SK-N-MC (cell line): ENCODE data around the gene SGF29.

Experiments
- DNase-seq: peaks from one replicate; pipeline ENCODE4 v3.0.0-alpha.2; 2011; ENCODE audit warnings: low read depth, low spot score
- H3K27ac ChIP-seq: fragments of 200-600 bp; sonication (generic); 2 replicates; pipeline ENCODE4 v1.5.1; 2016; ENCODE audit warnings: mixed run types
- H3K36me3 ChIP-seq: fragments of 200-600 bp; sonication (generic); 2 replicates; pipeline ENCODE4 v1.6.1; 2017; ENCODE audit warnings: antibody characterized with exemption, low read length, mixed read lengths; ENCODE audit not compliant: insufficient read depth
- H3K4me3 ChIP-seq: fragments of 200-600 bp; sonication (generic); 2 replicates; pipeline ENCODE4 v1.5.1; 2016
- H3K9ac ChIP-seq: fragments of 200-600 bp; sonication (generic); 2 replicates; pipeline ENCODE4 v1.8.0; 2017; ENCODE audit warnings: mixed run types, mixed read lengths; ENCODE audit not compliant: insufficient read length
- H3K9me3 ChIP-seq: fragments of 200-600 bp; sonication (generic); 2 replicates; pipeline ENCODE4 v1.6.1; 2017; ENCODE audit warnings: low read depth, mild to moderate bottlenecking, antibody characterized with exemption, low read length, moderate library complexity, mixed read lengths
- EZH2 ChIP-seq: fragments of 200-600 bp; sonication (generic); IDR thresholded peaks from one replicate; pipeline ENCODE4 v1.6.1; 2017; ENCODE audit warnings: antibody characterized with exemption
- FOXP2 ChIP-seq: optimal IDR thresholded peaks from 2 replicates; pipeline ENCODE3; 2011; ENCODE audit warnings: mild to moderate bottlenecking, moderate library complexity; ENCODE audit not compliant: insufficient read depth; ENCODE audit errors: extremely low read length, control extremely low read depth
- POLR2AphosphoS5 ChIP-seq: IDR thresholded peaks from 2 replicates; pipeline ENCODE4 v1.6.1; 2012; ENCODE audit warnings: mild to moderate bottlenecking, low read depth, low read length, borderline replicate concordance

The SGF29 gene

GRCh38 chr16:28569968-28570752 is 16.4 kb downstream of the SGF29 start:
- Histone ChIP-seq H3K27ac (no peak overlapping the region), H3K9me3 (peaks cover 2% of the 10 kb centered on the region; the same call in 1 of the 2 replicates), H3K36me3 (peaks cover 4% of the 10 kb centered on the region; the same call in 1 of the 2 replicates), H3K4me3 (no peak overlapping the region), H3K9ac (no peak overlapping the region)
- no peak for TF ChIP-seq EZH2
- TF ChIP-seq POLR2AphosphoS5, result no peak
- DNase-seq, result no peak

DNA sequence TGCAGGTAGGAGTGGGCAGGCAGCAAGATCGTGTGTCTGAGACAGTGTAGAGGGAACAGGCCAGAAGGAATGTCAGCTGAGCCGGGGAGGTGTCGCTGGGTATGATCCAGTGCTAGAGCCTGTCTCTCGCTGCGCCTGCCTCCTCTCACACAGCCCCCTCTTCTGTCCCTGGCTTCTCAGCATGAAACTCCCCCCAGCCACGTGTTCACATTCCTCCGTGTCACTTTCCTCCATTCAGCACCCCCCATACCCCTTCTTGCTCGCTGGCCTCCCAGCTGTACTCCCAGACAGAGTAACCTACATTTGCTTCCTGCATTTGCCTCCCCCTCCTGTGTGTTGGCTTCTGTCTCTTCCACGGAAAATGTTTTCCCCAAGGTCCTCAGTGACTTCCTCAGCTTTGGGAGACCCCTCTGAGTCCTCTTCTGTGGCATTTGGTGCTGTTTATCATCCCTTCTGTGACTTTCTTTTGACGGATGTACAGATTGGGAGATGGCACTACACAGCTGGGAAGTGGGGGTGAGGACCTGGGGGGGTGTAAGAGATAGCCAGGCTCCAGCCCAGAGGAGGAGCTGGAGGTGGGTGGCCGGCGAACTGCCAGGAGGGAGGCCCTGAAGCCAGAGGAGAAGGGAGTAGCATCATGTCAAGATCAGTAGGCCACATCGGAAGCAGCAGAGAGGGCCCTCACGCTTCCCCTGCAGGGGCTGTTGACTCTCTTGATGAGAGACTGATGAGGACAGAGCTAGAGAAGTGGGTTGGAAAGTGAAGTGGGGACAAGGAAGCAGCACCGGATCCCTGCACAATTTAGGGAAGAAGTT is 19.2 kb downstream of the SGF29 start:
- Histone ChIP-seq H3K9ac (no peak overlapping the region), H3K27ac (no peak overlapping the region)
- TF ChIP-seq EZH2 (no peak), POLR2AphosphoS5 (no peak), FOXP2 (no peak)

GRCh38 chr16:28573738-28574718 is 20.3 kb downstream of the SGF29 start:
- Histone ChIP-seq H3K36me3 (no peaks in the 10 kb centered on the region), H3K9ac (no peak overlapping the region), H3K4me3 (no peak overlapping the region), H3K9me3 (no peaks in the 10 kb centered on the region), H3K27ac (no peak overlapping the region)
- TF ChIP-seq EZH2, result no peak
- no peak for DNase-seq

More for the DNA sequence above, 19.2 kb downstream of the SGF29 start:
- no peaks in the 10 kb centered on the region for H3K9me3 ChIP-seq
- no peaks in the 10 kb centered on the region for H3K36me3 ChIP-seq
- no peak overlapping the region for H3K4me3 ChIP-seq
- DNase-seq, result no peak

DNA sequence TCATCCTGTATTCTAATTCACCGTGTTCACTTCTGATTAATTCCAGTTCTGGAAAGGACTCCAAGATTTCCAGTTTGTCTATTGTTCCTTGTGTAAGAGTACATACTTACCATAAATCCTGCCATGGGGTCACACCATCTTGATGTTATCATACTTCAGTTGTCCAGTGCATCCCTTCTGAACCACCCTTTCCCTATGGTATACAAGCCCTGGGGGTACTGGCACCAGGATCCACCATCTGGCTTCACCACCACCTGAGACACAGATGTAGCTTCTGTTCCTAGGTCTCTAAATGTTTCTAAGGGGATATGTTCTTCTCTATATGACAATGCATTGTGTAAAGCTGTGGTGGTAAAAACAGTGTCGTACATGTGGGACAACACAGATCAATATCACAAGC is 21.2 kb downstream of the SGF29 start:
- Histone ChIP-seq H3K9ac (no peak overlapping the region), H3K27ac (no peak overlapping the region), H3K9me3 (no peaks in the 10 kb centered on the region), H3K4me3 (no peak overlapping the region), H3K36me3 (no peaks in the 10 kb centered on the region)
- TF ChIP-seq FOXP2, result no peak
- no peak for TF ChIP-seq POLR2AphosphoS5
- no peak for TF ChIP-seq EZH2
- no peak for DNase-seq

- DNase-seq, result no peak
- Histone ChIP-seq H3K9me3 (no peaks in the 10 kb centered on the region), H3K9ac (no peak overlapping the region), H3K27ac (no peak overlapping the region), H3K4me3 (no peak overlapping the region), H3K36me3 (no peaks in the 10 kb centered on the region)
- no peak for TF ChIP-seq EZH2
- no peak for TF ChIP-seq POLR2AphosphoS5
- no peak for TF ChIP-seq FOXP2
Observed at GRCh38 chr16:28575446-28576109, 21.9 kb downstream of the SGF29 start.

GRCh38 chr16:28580726-28581315 is 27.1 kb downstream of the SGF29 start:
- H3K27ac ChIP-seq, result no peak overlapping the region
- no peaks in the 10 kb centered on the region for H3K9me3 ChIP-seq
- peaks cover 12% of the 10 kb centered on the region; the same call in 1 of the 2 replicates for H3K36me3 ChIP-seq
- H3K4me3 ChIP-seq, result no peak overlapping the region
- H3K9ac ChIP-seq, result no peak overlapping the region
- TF ChIP-seq FOXP2, result no peak
- TF ChIP-seq EZH2, result no peak
- no peak for TF ChIP-seq POLR2AphosphoS5
- no peak for DNase-seq

GRCh38 chr16:28585674-28586073 is 32.0 kb downstream of the SGF29 start:
- H3K27ac ChIP-seq, result no peak overlapping the region
- peaks cover 17% of the 10 kb centered on the region; the same call in 1 of the 2 replicates for H3K36me3 ChIP-seq
- H3K9ac ChIP-seq, result no peak overlapping the region
- H3K9me3 ChIP-seq, result no peaks in the 10 kb centered on the region
- TF ChIP-seq EZH2 (no peak), POLR2AphosphoS5 (no peak), FOXP2 (no peak)
- DNase-seq, result no peak
- no peak overlapping the region for H3K4me3 ChIP-seq
